Peyer's patch (tissue), 4 donors: ENCODE results near the gene GGA3.

Source experiments
- POLR2A ChIP-seq, 2 donors: fragments of 450-650 bp; IDR thresholded peaks; one replicate each; pipeline ENCODE4 v1.5.1; 2017; ENCODE audit warnings: antibody characterized with exemption in 2 of 2, mild to moderate bottlenecking in 2 of 2, moderate library complexity in 2 of 2
- TF ChIP-seq, protein P1 (sequence below), 6 experiments: fragments of 450-650 bp in 4 of 6; fragments of 200-600 bp in 2 of 6; sonication (generic) in 1 of 6; IDR thresholded peaks; one replicate each; pipeline ENCODE4 v1.5.1; 2017 to 2019; ENCODE audit warnings: antibody characterized with exemption in 6 of 6, mild to moderate bottlenecking in 3 of 6, moderate library complexity in 1 of 6

DNA sequence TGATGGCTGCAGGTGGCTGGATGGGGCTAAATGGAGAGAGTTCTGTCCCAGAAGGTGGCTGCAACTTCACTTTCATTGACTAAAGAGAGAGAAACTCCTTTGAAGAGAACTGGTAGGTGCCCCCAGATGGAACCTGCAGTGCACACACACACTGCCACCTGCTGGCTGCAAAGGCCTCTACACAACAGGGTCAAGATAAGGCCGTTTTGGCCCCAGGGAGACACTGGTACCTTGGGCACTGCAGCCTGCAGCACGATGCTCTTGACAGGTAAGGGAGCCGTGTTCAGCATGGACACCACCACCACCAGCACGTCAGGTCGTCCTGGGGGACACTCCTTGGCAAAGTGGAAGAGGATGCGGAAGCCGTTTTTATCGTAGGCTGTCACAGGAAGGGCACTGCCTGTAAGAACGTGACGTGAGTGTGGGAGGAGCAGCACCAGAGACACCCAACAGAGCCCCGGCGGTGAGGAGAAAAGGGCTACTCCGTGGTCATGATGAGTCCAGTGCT lies 22.7 kb downstream of the GGA3 start:
- TF ChIP-seq, protein P1, sequence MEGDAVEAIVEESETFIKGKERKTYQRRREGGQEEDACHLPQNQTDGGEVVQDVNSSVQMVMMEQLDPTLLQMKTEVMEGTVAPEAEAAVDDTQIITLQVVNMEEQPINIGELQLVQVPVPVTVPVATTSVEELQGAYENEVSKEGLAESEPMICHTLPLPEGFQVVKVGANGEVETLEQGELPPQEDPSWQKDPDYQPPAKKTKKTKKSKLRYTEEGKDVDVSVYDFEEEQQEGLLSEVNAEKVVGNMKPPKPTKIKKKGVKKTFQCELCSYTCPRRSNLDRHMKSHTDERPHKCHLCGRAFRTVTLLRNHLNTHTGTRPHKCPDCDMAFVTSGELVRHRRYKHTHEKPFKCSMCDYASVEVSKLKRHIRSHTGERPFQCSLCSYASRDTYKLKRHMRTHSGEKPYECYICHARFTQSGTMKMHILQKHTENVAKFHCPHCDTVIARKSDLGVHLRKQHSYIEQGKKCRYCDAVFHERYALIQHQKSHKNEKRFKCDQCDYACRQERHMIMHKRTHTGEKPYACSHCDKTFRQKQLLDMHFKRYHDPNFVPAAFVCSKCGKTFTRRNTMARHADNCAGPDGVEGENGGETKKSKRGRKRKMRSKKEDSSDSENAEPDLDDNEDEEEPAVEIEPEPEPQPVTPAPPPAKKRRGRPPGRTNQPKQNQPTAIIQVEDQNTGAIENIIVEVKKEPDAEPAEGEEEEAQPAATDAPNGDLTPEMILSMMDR (IDR thresholded peaks at IDR 0.05) = peak; percentile 61 to 81 (median 76)
- no peak for TF ChIP-seq POLR2A (IDR thresholded peaks at IDR 0.05)
